Esophagus muscularis mucosa (tissue), 4 donors: ENCODE measurements around the gene MYPN. TPM values are rescaled to one million over a fixed set of nuclear protein-coding genes. Genes with fewer than 3 reads are reported as not detected.

ENCODE experiments used
- DNase-seq: peaks from one replicate; pipeline ENCODE4 v3.0.0-alpha.2; 2017; ENCODE audit errors: extremely low spot score
- H3K27ac ChIP-seq, 4 donors: fragments of 200-600 bp; sonication (generic); replicated peaks in 1 of 4; 1 replicate in 3 of 4; 2 replicates in 1 of 4; pipeline ENCODE4 v1.5.1; 2016 to 2019; ENCODE audit warnings: mild to moderate bottlenecking in 1 of 4
- H3K27me3 ChIP-seq, 4 donors: fragments of 200-600 bp; sonication (generic); one replicate each; pipeline versions ENCODE4 v1.5.1 to v1.6.0; 2016 to 2019
- H3K36me3 ChIP-seq, 4 donors: fragments of 200-600 bp; sonication (generic); one replicate each; pipeline ENCODE4 v1.5.1; 2016 to 2019
- H3K4me1 ChIP-seq, 4 donors: fragments of 200-600 bp; sonication (generic); one replicate each; pipeline ENCODE4 v1.5.1; 2016 to 2019
- H3K4me3 ChIP-seq, 4 donors: fragments of 200-600 bp; sonication (generic); 1 replicate in 2 of 4; 2 replicates in 2 of 4; pipeline ENCODE4 v1.5.1; 2016 to 2019; ENCODE audit warnings: mild to moderate bottlenecking in 4 of 4, moderate library complexity in 1 of 4
- H3K9me3 ChIP-seq, 4 donors: fragments of 200-600 bp; sonication (generic); 1 replicate in 3 of 4; 2 replicates in 1 of 4; pipeline ENCODE4 v1.5.1; 2016 to 2019
- CTCF ChIP-seq, 3 experiments: fragments of 200-600 bp in 2 of 3; fragments of 450-650 bp in 1 of 3; sonication (generic) in 2 of 3; IDR thresholded peaks; one replicate each; pipeline ENCODE4 v1.5.1; 2017 to 2019; ENCODE audit warnings: antibody characterized with exemption in 3 of 3, mild to moderate bottlenecking in 2 of 3, moderate library complexity in 1 of 3
- EP300 ChIP-seq: sonication (generic); formaldehyde crosslinking; IDR thresholded peaks from one replicate; pipeline ENCODE4 v1.6.1; 2017; ENCODE audit warnings: antibody characterized with exemption
- POLR2A ChIP-seq: fragments of 450-650 bp; IDR thresholded peaks from one replicate; pipeline ENCODE4 v1.6.1; 2017; ENCODE audit warnings: antibody characterized with exemption, moderate library complexity, mild to moderate bottlenecking, low read depth
- POLR2AphosphoS5 ChIP-seq, 2 donors: sonication (generic); formaldehyde crosslinking; IDR thresholded peaks; one replicate each; pipeline ENCODE4 v1.6.1; 2017; ENCODE audit warnings: antibody characterized with exemption in 2 of 2
- WGBS: methylation state at CpG from one replicate; pipeline ENCODE4 v1.1.5; 2018; 5-methylcytosine and 5-hydroxymethylcytosine counted together
- intact Hi-C: fragments of 100-400 bp; cut with DNase I; formaldehyde crosslinking; loops from one replicate; pipeline ENCODE4 v1.15.1; 2023
- total RNA-seq, 4 donors: library from RNA; depleted of rRNA; stranded (reverse); fragments of >200 nt; gene quantifications; one replicate each; pipeline versions ENCODE4 v1.1.0 to v1.2.1, GENCODE V29; 2016

MYPN gene
- total RNA-seq, 4 donors from 2014 or later: 0.50 to 1.5 (median 0.67) TPM

DNA sequence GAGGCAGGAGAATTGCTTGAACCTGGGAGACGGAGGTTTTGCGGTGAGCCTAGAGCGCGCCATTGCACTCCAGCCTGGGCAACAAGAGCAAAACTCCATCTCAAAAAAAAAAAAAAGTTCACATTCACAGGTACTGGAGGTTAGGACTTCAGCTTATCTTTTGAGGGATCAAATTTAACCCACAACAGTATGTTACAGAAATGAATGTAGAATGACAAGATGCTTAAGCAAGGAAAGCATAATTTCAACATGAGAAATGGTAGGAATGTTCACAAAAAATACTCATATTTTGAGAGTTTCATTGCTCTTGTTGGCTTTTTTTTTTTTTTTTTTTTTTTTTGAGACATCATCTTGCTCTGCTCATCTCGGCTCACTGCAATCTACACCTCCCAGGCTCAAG is 32.3 kb upstream of the MYPN start:
- H3K36me3 ChIP-seq: no peaks in the 10 kb centered on the region
- TF ChIP-seq POLR2AphosphoS5 (IDR thresholded peaks at IDR 0.05) (no peak), CTCF (IDR thresholded peaks at IDR 0.05) (no peak)
- H3K9me3 ChIP-seq: no peaks in the 10 kb centered on the region
- no peak overlapping the region for H3K4me3 ChIP-seq
- no peak overlapping the region for H3K27ac ChIP-seq
- H3K27me3 ChIP-seq: no peaks in the 10 kb centered on the region
- WGBS: 99% methylated on average over 5 of the region's 5 CpGs
- intact Hi-C loops: loop anchor here (10.0 kb wide), 1 partner anchor 222 kb away; no protein-coding TSS in a partner anchor
- DNase-seq: no peak
- H3K4me1 ChIP-seq: peaks cover 8 to 26% (median 24%) of the 10 kb centered on the region in 4 donors

DNA sequence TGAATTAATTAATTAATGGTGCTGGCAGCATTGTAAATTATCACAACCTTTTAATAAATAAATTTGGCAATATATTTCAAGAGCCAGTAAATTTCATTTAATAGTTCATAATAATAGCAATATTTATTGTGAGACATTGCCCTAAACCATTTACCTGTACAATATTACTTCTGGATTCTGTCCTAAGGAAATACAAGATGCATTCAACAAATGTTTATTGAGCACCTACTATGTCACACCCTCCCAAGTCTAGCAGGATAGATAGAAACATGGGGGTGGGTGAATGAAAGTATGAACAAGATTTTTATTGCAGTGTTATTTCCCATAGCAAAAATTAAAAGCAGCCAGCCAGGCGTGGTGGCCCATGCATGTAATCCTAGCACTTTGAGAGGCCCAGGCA is 29.9 kb upstream of the MYPN start:
- Histone ChIP-seq H3K27me3 (no peaks in the 10 kb centered on the region), H3K36me3 (no peaks in the 10 kb centered on the region), H3K9me3 (no peaks in the 10 kb centered on the region), H3K27ac (no peak overlapping the region), H3K4me3 (no peak overlapping the region), H3K4me1 (peaks cover 4 to 14% (median 5%) of the 10 kb centered on the region in 4 donors)
- no peak for DNase-seq
- TF ChIP-seq POLR2AphosphoS5 (IDR thresholded peaks at IDR 0.05): no peak
- no peak for TF ChIP-seq POLR2A
- TF ChIP-seq EP300: no peak
- TF ChIP-seq CTCF (IDR thresholded peaks at IDR 0.05): no peak
- 92% methylated on average over 1 of the region's 1 CpG for WGBS
- intact Hi-C loops: loop anchor here (10.0 kb wide), 1 partner anchor 225 kb away; no protein-coding TSS in a partner anchor

GRCh38 chr10:68080853-68081431 is 28.3 kb upstream of the MYPN start:
- no peak for DNase-seq
- H3K27ac ChIP-seq: no peak overlapping the region
- no peaks in the 10 kb centered on the region for H3K9me3 ChIP-seq
- H3K4me1 ChIP-seq: peaks cover 0 to 9% (median 0%) of the 10 kb centered on the region in 4 donors
- no peaks in the 10 kb centered on the region for H3K27me3 ChIP-seq
- TF ChIP-seq CTCF (IDR thresholded peaks at IDR 0.05): no peak
- no peak for TF ChIP-seq POLR2A
- no peak for TF ChIP-seq EP300
- TF ChIP-seq POLR2AphosphoS5 (IDR thresholded peaks at IDR 0.05): no peak
- no peaks in the 10 kb centered on the region for H3K36me3 ChIP-seq
- no peak overlapping the region for H3K4me3 ChIP-seq
- 86% methylated on average over 5 of the region's 5 CpGs for WGBS
- intact Hi-C loops: loop anchor here (2.0 kb wide), 1 partner anchor 74 kb away; no protein-coding TSS in a partner anchor

GRCh38 chr10:68081916-68082315 is 27.4 kb upstream of the MYPN start:
- intact Hi-C loops: loop anchor here (2.0 kb wide), 1 partner anchor 73 kb away; no protein-coding TSS in a partner anchor
- H3K4me1 ChIP-seq: peaks cover 0 to 9% (median 0%) of the 10 kb centered on the region in 4 donors
- WGBS: 86% methylated on average over 6 of the region's 6 CpGs

More at GRCh38 chr10:68081916-68082315, 27.4 kb upstream of the MYPN start:
- no peak for TF ChIP-seq EP300
- no peak for TF ChIP-seq POLR2AphosphoS5 (IDR thresholded peaks at IDR 0.05)
- TF ChIP-seq POLR2A: no peak
- TF ChIP-seq CTCF (IDR thresholded peaks at IDR 0.05): no peak
- no peaks in the 10 kb centered on the region for H3K27me3 ChIP-seq
- no peak overlapping the region for H3K27ac ChIP-seq
- H3K36me3 ChIP-seq: no peaks in the 10 kb centered on the region
- no peak for DNase-seq
- H3K9me3 ChIP-seq: no peaks in the 10 kb centered on the region
- H3K4me3 ChIP-seq: no peak overlapping the region
